Measurements from ENCODE around the gene KCNE4.

GRCh38 chr2:223088866-223089265, 36.9 kb downstream of the KCNE4 start:
- TF ChIP-seq CTCF (conservative IDR thresholded peaks at IDR 0.05) (no peak), ZFX (IDR thresholded peaks at IDR 0.05) (no peak)

All from C4-2B (cell line).